ENCODE data around the gene HOXA1.

The HOXA1 gene

DNA sequence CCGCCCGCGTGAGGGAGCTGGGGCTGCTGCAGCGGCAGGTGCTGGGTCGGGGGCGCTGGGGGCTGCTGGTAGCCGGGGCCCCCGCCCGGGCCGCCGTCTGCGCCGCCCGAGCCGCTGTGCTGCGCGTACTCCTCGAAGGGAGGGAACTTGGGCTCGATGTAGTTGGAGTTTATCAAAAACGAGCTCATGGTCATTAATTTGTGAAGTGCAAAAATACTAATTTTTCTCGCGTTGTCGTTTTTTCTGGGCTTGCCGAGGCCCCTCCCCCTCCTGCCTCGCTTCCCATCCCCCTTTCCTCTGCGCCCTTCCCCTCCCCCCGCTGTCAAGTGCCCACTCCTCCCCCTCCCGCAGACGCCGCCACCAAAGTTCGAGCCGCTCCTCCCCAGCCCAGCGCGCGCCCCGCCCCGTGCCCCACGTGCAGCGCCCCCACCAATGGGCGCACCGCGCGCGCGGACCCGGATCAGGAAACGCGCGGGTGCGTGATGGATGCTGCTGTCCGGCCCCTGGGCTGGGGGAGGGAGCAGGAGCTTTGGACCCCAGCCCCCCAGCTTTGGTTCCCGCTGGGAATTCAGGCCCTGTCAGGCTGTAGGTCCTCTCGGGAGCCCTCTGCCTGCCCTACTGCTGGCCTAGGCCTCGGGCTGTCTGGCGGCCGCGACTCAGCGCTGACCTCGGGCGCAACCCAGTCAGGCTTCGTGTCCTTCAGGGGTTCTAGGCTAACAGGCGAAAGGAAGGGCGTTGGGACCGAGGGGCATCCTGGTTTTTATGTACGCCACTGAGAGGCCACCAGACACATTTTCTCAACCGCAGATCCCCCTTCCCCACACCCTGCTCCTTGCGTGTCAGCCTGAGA, 35.0 kb upstream of the HOXA1 start, which contains the start of gene HOXA4:
Gene HOXA4 (minus strand): TSS at position 218 of the 850 bp plus-strand sequence. CDS start 24 bp downstream, at position 194.
- TF ChIP-seq GLIS3 (CRISPR knock-in tag; IDR thresholded peaks at IDR 0.05): no peak
- TF ChIP-seq ARNTL (CRISPR knock-in tag; IDR thresholded peaks at IDR 0.05; ENCODE audit: borderline replicate concordance, low read depth): no peak
- TF ChIP-seq ZFP30 (CRISPR knock-in tag; IDR thresholded peaks at IDR 0.05): no peak
- no peak for TF ChIP-seq RARB (CRISPR knock-in tag; IDR thresholded peaks at IDR 0.05)
- TF ChIP-seq ISL1 (CRISPR knock-in tag; IDR thresholded peaks at IDR 0.05): no peak
- TF ChIP-seq OSR1 (CRISPR knock-in tag; IDR thresholded peaks at IDR 0.05): no peak
- no peak for TF ChIP-seq ZNF70 (CRISPR knock-in tag; IDR thresholded peaks at IDR 0.05)
- TF ChIP-seq, protein P1, sequence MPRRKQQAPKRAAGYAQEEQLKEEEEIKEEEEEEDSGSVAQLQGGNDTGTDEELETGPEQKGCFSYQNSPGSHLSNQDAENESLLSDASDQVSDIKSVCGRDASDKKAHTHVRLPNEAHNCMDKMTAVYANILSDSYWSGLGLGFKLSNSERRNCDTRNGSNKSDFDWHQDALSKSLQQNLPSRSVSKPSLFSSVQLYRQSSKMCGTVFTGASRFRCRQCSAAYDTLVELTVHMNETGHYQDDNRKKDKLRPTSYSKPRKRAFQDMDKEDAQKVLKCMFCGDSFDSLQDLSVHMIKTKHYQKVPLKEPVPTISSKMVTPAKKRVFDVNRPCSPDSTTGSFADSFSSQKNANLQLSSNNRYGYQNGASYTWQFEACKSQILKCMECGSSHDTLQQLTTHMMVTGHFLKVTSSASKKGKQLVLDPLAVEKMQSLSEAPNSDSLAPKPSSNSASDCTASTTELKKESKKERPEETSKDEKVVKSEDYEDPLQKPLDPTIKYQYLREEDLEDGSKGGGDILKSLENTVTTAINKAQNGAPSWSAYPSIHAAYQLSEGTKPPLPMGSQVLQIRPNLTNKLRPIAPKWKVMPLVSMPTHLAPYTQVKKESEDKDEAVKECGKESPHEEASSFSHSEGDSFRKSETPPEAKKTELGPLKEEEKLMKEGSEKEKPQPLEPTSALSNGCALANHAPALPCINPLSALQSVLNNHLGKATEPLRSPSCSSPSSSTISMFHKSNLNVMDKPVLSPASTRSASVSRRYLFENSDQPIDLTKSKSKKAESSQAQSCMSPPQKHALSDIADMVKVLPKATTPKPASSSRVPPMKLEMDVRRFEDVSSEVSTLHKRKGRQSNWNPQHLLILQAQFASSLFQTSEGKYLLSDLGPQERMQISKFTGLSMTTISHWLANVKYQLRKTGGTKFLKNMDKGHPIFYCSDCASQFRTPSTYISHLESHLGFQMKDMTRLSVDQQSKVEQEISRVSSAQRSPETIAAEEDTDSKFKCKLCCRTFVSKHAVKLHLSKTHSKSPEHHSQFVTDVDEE (CRISPR knock-in tag; IDR thresholded peaks at IDR 0.05): no peak
- ATAC-seq: peak; percentile 71

DNA sequence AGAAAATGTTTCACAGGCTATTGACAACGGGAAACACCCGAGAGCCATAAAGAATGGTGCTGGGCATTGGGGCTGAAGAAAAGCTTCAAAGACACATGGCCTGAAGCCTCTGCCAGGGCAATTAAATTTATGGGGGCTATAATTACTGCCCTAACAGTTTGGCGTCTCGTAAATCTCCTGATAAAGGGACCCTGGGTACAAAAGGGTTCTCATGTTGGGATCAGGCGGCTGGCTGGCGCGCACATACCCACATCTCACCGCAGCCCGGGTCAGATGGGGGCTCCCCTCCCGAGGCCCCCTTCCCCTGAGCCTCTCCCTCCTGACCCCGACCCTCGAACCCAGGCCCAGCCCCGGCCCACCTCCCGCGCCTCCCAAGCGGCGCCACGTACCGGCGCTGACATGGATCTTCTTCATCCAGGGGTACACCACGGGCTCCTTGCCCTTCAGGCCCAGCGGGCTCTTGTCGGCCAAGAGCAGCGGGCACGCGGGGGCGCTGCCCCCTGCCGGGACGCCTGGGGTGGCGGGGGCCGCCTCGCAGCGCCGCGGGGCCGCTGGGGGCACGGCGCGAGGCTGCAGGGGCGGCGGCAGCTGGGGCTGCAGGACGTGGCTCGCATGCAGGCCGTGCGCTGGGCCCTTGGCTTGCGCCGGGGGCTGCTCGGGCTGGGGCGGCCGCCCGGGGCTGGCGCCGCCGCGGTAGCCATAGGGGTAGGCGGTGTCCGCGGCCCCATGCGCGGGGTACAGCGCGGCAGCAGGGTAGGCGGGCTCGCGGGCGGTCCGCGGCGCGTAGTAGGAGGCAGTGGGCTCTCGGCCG, 34.1 kb upstream of the HOXA1 start:
- no peak for ATAC-seq
- TF ChIP-seq CSDC2 (CRISPR knock-in tag; IDR thresholded peaks at IDR 0.05) (no peak), ESRRG (CRISPR knock-in tag; IDR thresholded peaks at IDR 0.05) (no peak), ZFP30 (CRISPR knock-in tag; IDR thresholded peaks at IDR 0.05) (no peak), BACH2 (CRISPR knock-in tag; IDR thresholded peaks at IDR 0.05; ENCODE audit: borderline replicate concordance) (no peak), TOX (CRISPR knock-in tag; IDR thresholded peaks at IDR 0.05; ENCODE audit: borderline replicate concordance) (no peak), SNAI2 (CRISPR knock-in tag; IDR thresholded peaks at IDR 0.05) (no peak), ZC3H10 (CRISPR knock-in tag; IDR thresholded peaks at IDR 0.05) (no peak), ZNF8 (CRISPR knock-in tag; IDR thresholded peaks at IDR 0.05) (no peak), RARB (CRISPR knock-in tag; IDR thresholded peaks at IDR 0.05) (no peak), GLIS3 (CRISPR knock-in tag; IDR thresholded peaks at IDR 0.05) (no peak), ISL1 (CRISPR knock-in tag; IDR thresholded peaks at IDR 0.05) (no peak), TCF4 (CRISPR knock-in tag; IDR thresholded peaks at IDR 0.05; ENCODE audit: borderline replicate concordance) (no peak), PPARA (CRISPR knock-in tag; IDR thresholded peaks at IDR 0.05; ENCODE audit: borderline replicate concordance) (no peak), ARNTL (CRISPR knock-in tag; IDR thresholded peaks at IDR 0.05; ENCODE audit: borderline replicate concordance, low read depth) (no peak), OSR1 (CRISPR knock-in tag; IDR thresholded peaks at IDR 0.05) (no peak), ZFP3 (CRISPR knock-in tag; IDR thresholded peaks at IDR 0.05) (no peak), CSRNP3 (CRISPR knock-in tag; IDR thresholded peaks at IDR 0.05) (no peak), ZNF565 (CRISPR knock-in tag; conservative IDR thresholded peaks at IDR 0.05; ENCODE audit: low read depth) (no peak)
- TF ChIP-seq, protein P2, sequence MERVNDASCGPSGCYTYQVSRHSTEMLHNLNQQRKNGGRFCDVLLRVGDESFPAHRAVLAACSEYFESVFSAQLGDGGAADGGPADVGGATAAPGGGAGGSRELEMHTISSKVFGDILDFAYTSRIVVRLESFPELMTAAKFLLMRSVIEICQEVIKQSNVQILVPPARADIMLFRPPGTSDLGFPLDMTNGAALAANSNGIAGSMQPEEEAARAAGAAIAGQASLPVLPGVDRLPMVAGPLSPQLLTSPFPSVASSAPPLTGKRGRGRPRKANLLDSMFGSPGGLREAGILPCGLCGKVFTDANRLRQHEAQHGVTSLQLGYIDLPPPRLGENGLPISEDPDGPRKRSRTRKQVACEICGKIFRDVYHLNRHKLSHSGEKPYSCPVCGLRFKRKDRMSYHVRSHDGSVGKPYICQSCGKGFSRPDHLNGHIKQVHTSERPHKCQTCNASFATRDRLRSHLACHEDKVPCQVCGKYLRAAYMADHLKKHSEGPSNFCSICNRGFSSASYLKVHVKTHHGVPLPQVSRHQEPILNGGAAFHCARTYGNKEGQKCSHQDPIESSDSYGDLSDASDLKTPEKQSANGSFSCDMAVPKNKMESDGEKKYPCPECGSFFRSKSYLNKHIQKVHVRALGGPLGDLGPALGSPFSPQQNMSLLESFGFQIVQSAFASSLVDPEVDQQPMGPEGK (CRISPR knock-in tag; IDR thresholded peaks at IDR 0.05; ENCODE audit: borderline replicate concordance): no peak

DNA sequence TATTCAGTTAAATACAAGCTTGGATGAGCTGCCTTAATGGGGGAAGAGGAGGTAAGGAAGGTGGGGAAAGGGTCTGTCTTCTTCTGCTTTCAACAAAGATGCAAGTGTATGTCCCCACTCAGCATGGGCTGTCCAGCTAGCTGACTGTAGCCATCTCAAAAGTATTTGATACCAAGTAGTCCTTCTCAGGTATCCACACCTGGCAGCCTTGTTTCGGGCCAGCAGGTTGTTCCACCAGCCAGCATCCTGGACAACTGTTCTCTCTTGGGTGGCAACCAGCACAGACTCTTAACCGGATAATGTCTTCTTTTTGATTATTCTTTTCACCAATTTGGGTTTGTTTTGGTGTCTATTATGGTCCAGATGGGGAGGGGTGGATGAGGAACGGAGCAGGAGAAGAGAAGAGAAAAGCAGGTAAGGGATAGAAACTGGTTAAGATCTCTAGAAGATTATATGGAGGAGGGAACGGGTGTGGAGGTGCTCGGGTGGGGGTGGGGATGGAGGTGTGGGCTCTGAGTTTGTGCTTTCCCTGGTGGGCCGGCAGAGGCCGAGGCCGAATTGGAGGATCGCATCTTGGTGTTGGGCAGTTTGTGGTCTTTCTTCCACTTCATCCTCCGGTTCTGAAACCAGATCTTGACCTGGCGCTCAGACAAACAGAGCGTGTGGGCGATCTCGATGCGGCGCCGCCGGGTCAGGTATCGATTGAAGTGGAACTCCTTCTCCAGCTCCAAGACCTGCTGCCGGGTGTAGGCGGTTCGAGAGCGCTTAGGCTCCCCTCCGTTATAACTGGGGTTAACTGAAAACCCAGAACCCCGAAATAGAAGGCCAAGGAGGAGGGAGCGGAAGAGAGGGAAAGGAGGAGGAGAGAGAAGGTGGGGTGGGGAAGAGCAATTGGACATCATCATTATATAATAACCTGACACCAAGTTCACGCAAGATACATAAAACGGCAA, 33.3 kb upstream of the HOXA1 start:
- TF ChIP-seq, protein P2 (CRISPR knock-in tag; IDR thresholded peaks at IDR 0.05; ENCODE audit: borderline replicate concordance): no peak
- TF ChIP-seq ZFP3 (CRISPR knock-in tag; IDR thresholded peaks at IDR 0.05) (no peak), GLIS3 (CRISPR knock-in tag; IDR thresholded peaks at IDR 0.05) (no peak)
- no peak for ATAC-seq
